IPS-NIHi7 (cell line): ENCODE measurements around the gene ABI3BP.
A peak's percentile ranks its signal among the peaks of the same experiment; 100 is the strongest.

Source experiments
- DNase-seq: peaks from one replicate; pipeline ENCODE4 v3.0.0; 2012; ENCODE audit warnings: mixed read lengths; ENCODE audit errors: extremely low spot score

Gene ABI3BP

DNA sequence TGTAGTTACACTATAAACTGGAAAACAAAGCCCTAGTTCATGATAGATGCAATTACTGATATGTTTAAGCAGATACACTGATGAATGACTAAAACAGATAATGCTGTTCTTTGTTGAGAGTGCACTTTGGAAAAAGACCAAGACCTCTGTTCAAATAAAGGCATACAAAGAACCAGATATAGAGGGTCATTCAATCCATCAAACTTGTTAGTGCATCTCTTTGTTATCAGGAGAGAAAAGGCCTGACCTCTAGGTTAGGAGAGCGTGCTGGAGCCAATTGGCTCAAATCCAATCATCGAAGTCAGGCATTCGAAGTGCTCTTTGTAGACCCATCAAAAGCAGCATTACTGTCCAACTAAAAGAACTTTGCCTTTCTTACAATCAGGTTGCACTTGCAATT is 159.7 kb downstream of the ABI3BP start:
- no peak for DNase-seq

DNA sequence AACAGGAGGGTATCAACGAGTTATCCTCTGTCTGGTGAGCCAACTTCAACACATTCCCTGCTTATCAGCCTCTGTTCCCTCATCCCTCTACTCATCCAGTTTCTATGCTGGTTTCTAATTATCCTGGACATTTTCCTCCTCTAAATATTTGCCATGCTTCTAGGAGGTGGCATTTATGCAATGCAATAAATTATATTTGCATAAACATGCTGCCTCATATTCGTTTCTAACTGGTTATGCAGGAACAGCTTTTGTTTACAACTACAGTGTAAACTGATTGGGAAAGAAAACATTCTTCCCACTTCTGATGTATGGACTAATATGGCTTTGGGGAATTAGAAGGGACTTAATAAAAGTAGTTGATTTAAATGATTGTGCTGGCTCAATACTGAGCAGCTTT is 161.6 kb downstream of the ABI3BP start:
- no peak for DNase-seq

DNA sequence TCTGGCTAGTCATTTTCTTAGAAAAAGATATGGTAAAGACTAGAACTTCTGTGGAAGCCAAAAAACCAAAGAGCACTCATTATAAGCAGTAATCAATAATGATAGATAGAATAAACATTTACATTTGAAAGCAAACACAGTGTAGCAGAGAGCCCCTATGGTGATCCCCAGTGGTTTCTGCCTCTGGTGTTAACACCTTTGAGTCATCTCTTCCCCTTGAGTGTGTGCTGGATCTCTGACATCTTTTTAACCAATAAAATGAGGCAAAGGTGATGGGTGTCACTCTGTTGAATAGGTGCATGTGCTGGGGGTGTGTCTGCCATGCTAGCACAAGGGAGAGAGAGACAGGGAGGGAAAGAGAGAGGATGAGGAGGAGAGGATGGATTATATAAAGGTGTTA is 162.3 kb downstream of the ABI3BP start:
- no peak for DNase-seq

DNA sequence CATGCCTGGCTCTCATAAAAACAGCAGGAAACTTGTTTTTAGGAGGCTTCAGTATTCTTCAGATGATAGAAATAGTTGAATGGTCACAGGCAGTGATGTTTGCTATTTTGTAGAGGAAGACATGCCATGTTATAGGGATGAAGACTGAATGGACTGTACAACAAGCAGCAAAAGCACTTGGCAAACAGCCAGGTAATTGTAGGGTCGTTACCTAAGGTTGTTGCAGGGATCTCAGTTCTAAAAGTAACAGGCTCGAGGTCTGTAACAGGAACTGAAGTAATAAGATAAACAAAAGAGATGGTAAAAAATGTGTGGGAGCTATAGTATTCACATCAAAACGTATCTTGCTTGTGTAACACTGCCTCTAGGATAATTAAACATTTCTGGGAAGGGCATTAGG is 167.6 kb downstream of the ABI3BP start:
- DNase-seq: no peak

DNA sequence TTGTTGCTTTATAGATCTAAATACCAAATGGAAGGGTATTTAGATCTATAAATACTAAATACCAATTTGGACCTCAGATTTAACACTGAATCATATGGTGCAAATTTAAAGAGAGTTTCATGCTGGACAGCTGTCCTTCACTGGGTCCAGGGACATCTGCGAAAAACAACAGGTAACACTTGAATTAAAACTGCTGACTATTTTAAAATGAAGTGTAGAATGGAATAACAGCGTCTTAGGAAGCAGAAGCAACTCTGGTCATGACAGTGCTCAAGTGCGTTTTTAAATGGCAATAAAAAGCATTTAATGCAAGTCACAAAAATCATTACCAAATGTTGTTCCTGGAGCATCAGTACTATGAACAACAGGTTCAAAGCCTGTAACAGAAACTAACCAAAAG is 177.6 kb downstream of the ABI3BP start:
- no peak for DNase-seq

DNA sequence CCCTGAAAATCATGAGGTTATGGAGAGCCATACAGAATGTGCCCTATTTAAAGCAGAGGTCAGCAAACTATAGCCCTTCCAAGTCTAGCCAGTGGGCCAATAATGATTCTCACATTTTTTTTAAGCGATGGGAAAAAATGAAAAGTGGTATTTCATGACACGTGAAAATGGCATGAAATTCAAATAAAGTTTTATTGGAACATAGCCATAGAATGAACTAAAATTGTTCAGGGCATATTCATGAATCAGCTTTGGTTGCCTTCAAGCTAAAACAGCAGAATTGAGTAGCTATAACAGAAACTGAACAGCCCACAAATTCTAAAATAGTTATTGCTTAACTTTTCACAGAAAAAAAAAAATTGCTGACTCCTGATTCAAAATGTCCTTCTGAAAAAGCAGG is 179.4 kb downstream of the ABI3BP start:
- no peak for DNase-seq

DNA sequence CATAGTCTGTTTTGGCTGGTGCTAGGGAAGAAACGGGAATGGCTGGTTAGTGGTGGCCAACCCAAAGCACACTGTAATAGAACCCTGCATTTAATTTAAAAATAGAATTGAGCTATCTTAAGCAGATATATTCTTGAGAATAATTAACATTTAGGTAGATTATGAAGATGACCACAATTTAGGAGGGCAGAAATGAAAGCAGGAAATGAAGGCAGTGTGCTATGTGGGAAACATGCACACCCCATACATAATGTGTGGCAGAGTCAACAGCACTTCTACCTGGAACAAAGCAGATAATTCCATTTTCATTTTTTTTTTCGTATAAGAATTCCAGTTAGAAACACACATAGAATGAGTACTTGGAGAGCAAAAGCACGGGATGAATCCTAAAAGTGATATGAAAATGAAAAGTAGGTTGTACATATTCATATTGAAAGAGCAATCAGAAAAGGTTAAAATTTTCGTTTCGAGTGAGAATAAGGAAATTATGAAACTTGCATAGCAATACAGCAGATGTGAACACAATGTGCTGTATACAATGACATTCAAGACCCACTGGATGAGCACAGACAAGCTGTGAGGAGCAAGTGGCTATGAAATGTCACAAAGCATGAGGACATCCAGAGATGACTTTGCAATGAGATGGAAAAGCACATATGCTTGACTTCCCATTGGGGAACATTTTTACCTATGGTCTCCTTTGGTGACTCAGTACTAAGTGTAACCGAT is 181.3 kb downstream of the ABI3BP start:
- no peak for DNase-seq

DNA sequence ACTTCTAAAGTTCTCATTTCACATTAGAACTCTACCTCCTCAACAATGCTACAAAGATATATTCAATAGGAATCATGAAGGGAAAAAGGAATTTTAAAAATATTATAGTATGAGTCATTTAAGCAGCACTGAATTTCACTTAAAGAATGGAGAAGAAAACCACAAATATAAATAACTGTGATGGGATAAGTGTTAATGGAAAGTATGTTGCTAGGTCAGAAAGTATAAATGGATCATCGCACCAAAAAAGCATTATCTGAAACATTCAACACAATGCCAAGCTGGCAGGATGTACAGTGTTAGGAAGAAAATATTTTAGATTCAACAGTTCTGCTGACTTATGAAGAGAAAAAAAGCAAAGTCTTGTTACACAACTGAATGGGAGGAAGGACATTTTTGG is 182.6 kb downstream of the ABI3BP start:
- DNase-seq: no peak

DNA sequence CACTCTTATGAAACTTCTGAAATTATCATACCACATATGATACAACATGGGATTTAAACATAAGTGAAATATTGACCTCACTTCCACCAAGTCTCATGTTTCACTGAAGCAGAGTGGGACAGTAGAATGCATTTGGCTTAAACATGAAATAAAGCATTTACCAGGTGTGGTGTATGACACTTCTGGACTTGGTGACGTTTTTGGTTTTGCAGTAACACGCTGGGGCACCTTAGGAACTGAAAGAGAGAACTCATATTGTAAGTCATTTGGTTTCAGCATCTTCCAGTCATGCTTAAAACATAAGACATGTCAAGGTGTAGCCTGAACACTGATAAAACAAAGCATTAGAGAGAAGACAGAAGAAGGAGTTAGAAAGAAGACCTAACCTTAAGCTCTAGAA is 188.6 kb downstream of the ABI3BP start:
- DNase-seq: no peak

DNA sequence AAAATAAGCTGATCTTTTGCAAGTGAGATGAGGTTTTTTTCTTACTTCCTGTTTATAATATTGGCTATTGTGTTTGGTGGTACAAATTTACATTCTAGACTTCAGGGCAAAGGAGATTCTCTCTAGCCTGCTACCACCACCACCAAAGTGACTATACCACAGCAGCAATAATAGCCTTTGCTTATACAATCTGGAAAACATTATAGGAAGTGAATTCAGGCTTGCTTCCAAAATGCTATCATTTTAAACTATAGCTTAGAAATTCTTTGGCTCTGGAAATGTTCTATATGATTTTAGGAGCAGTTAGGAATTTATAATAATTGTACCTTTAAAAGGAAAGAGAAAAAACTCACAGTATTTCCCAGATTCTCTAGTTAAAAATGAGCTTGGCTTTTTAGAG is 189.5 kb downstream of the ABI3BP start:
- no peak for DNase-seq

DNA sequence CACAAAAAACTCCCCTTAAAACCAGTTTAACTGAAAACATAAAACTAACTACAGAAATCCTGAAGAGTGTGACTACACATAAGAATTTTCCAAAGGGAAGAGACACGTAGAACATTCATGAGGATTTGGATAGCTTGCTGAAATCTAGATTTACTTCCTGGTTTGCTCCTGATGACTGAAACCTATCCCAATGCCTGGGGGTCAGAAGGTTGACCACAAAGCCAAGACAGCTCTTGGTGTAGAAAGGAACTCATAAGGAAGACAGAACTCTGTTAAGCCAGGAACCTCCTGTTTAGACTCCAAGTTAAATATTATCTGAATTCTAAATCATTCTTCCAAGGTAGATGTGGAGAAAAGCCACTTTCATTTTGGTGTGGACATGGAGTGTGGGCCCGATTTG is 191.1 kb downstream of the ABI3BP start:
- no peak for DNase-seq

DNA sequence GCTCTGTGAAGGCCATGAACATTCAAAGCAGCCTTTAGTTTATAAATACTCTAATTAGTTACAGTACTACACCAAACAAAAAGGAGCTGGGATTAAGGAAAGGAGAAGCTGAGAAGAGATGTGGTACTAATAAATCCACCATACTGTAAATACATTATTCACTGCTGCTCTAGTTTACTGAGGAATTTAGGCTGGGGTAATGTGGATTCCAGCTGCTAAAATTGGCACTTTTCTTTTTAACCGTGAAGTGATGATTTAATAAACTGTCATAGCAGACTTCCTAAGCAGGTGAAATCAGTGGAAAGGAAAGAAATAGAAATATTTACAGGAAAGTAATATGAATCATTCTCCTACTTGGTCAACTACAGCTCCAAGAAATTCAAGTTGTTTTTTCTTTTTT is 195.2 kb downstream of the ABI3BP start:
- no peak for DNase-seq

DNA sequence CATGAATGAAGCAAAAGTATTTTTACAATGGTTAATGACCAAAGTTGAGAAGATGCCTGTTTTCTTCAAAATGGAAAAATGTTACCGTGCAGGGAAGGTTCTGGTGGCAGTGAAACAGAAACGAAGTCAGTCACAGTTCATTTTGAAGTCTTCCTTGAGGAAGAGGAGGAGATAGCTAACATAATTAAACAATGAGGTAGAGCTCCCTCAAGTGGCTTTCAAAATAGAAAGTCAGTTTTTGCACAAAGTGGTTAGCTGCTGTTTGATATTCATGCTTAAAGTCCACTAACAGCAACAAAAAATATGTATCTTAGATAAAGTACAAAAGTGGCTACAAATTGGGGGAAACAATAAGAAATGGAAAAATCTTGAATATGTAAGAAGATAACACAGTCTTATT is 196.7 kb downstream of the ABI3BP start:
- peak; percentile 15 for DNase-seq

DNA sequence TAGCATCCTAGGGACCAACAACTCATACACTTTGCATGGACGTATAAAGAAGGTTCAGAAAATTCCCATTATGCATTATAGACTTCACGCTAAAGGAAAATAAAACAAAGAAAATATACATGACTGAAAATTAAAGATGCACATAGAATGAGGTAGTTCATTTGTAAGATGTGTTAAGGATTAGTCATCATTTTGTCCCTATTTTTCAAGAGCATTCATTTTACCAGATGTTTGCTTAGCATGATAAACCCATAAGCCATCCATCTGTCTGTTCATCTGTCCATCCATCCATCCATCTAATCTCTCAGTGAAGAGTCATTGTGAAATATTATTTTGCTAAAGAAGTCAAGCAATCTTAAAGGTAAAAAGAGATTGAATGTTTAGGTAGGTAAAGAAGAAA is 203.6 kb downstream of the ABI3BP start:
- no peak for DNase-seq

DNA sequence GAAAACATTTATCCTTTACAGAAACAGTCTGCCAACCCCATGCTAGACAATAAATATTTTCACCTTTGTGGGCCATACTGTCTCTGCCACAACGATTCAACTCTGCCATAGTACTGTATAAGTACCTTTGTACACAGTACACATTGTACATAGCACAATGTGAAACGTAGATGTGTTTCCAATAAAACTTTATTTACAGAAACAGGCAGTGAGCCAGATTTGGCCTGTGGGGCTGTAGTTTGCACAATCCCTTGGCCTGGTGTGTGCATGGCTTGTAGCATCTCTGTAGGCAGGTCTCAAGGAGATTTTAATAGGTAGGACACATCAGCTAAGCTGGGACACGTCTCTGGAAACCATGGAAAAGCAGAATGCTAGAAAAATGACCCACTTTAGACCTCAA is 209.6 kb downstream of the ABI3BP start:
- DNase-seq: no peak

DNA sequence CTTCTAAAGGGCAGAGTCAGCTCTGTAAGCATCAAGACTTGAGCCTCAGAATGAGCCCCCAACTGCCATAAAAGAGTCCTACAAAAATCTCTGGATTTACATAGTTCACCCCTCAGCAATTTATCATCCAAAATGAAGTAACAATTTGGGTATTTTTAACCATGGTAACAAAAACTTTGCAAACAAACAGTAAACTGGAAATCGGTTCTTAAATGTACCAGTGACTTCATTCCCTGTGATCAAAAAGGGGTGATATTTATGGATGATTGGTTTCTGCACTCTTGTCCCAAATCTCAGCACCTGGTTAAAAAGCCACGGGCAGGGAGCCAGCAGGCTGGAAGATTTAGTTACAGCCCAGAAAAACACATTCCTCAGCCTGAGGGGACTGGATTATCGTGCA is 210.3 kb downstream of the ABI3BP start:
- DNase-seq: no peak

DNA sequence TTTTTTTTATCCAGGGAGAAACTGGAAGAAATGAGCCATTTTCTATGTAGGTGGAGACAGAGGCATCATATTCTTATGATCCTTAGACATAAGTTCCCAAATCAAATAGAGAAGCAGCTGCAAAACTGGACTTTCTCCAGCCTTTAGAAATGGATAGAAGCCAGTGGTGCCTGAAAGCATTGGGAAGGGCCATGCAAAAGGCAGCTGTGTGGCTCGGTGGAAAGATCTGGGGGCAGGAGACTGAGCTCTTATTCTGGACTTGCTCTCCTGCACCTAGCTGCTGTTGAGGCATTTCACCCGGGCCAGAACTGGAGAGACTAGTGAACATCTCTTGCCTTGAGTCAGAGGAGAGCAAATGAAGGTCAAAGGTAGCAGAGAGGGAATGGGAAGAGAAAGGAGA is 210.9 kb downstream of the ABI3BP start:
- DNase-seq: no peak

DNA sequence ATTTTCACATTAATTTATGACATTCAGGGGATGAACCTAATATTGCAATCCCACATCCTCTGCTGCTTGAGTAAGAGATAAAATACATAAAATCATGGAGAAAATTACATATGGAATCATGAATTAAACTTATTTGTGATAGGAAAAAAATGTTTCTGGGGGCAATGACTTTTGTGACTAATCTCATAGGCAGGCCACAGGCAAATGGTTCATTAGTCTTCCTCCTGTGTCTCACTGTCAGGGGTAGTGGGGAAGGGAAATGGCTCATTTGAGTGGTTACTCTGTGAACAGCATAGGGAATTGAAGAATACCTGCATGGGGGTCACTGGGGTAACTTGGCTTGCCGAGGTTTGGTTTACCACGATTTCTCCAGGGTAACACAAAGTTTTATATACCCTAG is 211.9 kb downstream of the ABI3BP start:
- DNase-seq: no peak

DNA sequence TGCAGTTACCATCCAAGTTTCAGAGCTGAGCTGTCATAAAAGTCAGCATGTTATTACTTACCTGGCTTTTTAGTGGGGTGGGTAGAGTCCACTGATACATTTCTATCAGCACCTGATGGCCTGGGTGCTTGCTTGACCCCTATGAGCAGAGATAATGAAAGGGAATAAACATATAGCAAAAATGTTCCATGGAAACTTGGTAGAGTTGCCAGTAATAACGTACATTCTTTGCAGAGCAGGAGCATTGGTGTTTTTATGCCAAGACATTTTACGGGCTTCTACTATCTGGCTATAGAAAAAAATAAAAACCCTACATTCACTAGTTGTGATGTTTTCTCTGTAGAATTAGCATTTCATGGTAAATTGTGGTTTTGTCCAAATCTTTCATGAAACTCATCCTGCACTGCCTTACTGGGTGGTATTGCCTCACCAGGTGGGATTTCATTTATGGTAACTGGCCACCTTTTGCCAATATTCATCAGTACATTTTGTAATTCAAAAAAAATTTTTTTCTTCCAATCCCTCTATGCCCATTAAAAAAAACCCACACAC is 213.1 kb downstream of the ABI3BP start:
- DNase-seq: no peak

DNA sequence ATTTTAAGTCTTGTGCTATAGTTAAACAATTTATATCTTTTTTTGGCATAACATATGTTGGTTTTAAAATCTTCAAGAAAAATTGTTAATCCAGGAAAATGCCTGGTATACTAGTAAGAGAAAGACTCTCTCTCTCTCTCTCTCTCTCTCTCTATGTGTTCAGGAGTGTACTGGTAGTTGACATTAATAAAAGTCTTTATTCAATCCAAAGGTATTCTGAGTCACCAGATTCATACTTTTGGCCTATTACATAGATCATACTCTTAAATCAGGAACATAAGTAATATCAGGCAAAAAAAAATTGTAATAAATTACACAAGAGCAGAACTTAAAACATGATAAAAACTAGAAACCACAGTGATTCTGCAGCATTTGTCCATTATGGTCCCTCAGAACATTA is 213.7 kb downstream of the ABI3BP start:
- no peak for DNase-seq

DNA sequence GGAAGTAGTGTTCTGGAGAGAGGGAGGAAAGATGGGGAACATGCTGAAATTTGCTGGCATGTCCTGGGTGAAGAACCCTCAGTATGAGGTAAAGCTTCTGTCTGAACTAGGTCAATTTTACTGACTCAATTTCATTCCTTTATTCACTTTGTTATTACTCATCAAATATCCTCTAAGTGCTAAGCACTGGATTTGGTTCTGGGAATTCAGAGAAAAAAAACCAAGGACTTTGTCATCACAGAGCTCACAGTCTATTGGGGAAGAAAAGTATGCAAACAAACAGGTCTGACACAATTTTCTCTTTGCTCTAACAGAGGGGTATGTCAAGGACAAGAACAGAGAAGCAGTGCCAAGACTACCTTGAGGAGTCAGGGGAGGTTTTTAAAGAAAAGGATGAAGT is 215.9 kb downstream of the ABI3BP start:
- DNase-seq: no peak

DNA sequence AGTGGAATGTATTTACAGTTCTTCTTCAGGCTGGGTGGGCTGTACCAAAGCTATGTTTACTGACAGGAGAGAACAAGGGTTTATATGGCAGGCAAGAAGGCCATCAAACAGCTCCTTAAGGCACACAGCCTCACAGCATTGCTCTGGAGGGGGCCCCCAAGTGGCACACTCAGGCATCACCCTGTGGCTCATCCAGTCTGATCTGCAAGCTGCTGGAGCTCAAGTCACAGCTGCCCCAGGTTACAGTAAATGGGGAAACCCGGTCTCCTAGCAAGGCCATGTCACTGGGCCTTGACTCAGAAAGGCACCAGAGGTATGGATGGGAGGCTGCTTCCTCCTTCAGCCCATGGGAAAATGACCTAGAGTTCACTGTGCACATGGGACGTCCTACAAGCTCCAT is 216.5 kb downstream of the ABI3BP start:
- peak; percentile 49 for DNase-seq

DNA sequence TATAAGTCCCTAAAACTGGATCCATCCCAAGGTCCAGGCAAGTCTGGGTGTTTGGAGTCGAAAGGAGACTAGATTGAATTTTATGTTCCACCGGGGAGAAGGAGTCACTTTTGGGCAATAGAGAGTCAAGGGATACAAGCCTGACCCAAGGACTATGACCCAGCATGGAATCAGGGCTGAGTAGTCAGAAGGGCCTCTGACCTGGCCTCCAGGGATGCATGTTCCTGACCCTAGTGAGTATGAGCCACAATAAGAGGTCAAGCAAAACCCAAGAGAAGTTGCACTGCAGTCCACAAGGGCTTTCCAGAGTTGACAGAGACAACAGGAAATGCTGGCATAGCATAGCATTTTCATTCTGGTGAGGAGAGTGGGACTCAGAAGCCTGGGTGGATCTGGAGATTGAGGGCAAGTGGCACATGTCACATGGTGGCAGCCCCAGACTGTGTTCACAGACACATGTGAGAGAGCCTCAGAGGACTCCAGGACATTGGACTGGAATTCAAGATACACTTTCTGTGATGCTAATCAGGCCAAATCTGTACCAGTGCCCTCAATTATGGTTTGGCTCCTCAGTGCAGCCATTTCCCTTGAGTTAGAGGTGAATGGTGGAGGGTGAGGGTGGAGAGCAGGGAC is 217.0 kb downstream of the ABI3BP start:
- no peak for DNase-seq

DNA sequence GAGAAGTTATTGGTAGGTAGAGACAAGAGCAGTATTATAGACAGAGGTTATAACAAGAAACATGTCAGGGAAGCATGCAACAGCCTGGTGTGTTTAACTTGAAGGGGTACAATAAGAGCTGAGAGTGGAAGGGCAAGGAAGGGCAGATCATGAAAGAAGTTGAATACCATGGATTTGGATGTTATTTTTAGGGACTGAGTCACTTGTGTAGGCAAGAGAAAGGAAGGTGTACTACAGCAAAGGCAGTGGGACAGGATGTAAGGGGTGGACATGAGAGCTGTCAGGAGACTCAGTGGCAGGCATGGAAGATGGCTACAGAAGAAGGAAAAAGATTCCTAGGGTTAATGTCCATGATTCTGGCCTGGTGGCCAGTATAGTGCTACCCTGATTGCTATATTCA is 217.6 kb downstream of the ABI3BP start:
- DNase-seq: no peak
